GM12878 (cell line): ENCODE results near the gene ICE2. TPM values are rescaled to one million over a fixed set of nuclear protein-coding genes. Genes with fewer than 3 reads are reported as not detected.

Experiments used
- ATAC-seq: fragments of 200-7000 bp; cut with Tn5 transposase; 3 replicates; pipeline ENCODE4 v1.9.1; 2020; ENCODE audit warnings: mild to moderate bottlenecking, moderate library complexity
- BruUV-seq: library from RNA; stranded (reverse); fragments of 400-500 nt; replicated peaks from 2 replicates; lab custom pipeline; 2021; lab: Mats Ljungman, UMichigan
- CTCF ChIA-PET: fragments of 300-600 bp; sonication (Branson Sonifier 250); formaldehyde crosslinking; extraction: SDS; loops from one replicate; lab custom pipeline; 2021; ENCODE audit warnings: inconsistent platforms; lab: Yijun Ruan, JAX
- POLR2A ChIA-PET: fragments of 350-600 bp; formaldehyde crosslinking; extraction: SDS; loops from one replicate; lab custom pipeline; 2021; ENCODE audit warnings: inconsistent platforms; lab: Charles Lee
- RAD21 ChIA-PET: fragments of 300-600 bp; sonication (Branson Sonifier 250); formaldehyde crosslinking; loops from one replicate; lab custom pipeline; 2023; ENCODE audit warnings: antibody characterized with exemption; ENCODE audit not compliant: unreplicated experiment; lab: Charles Lee
- SMC1A ChIA-PET: fragments of 300-600 bp; sonication (Branson Sonifier 250); formaldehyde crosslinking; loops from one replicate; lab custom pipeline; 2023; ENCODE audit not compliant: unreplicated experiment, uncharacterized antibody; lab: Charles Lee
- DNase-seq: peaks from one replicate; pipeline ENCODE4 v3.0.0-alpha.2; 2011; ENCODE audit warnings: low read depth, low spot score
- FAIRE-seq: peaks from 3 replicates; lab custom pipeline; 2011; peaks lifted over from hg19 to GRCh38; lab: Jason Lieb, UNC
- H2AFZ ChIP-seq: 2 replicates; pipeline ENCODE4 v1.6.0; 2011; ENCODE audit warnings: low read depth, low read length, control low read depth; ENCODE audit not compliant: control insufficient read depth
- H3K27ac ChIP-seq: 2 replicates; pipeline ENCODE4 v1.5.1; 2011; ENCODE audit warnings: control low read depth; ENCODE audit not compliant: control insufficient read depth, insufficient read depth
- H3K27me3 ChIP-seq, 2 experiments: replicated peaks in 1 of 2; 2 replicates each; pipeline versions ENCODE4 v1.6.0 to v1.6.1; 2011; ENCODE audit warnings: low read length in 1 of 2; ENCODE audit not compliant: control insufficient read depth in 2 of 2, insufficient read depth in 2 of 2
- H3K36me3 ChIP-seq, 2 experiments: 2 replicates each; pipeline ENCODE4 v1.5.1; 2011; ENCODE audit warnings: low read length in 1 of 2; ENCODE audit not compliant: control insufficient read depth in 2 of 2, insufficient read depth in 2 of 2
- H3K4me1 ChIP-seq: 2 replicates; pipeline ENCODE4 v1.6.1; 2011; ENCODE audit warnings: mild to moderate bottlenecking, low read length, moderate library complexity, mixed read lengths; ENCODE audit not compliant: control insufficient read depth, insufficient read depth
- H3K4me2 ChIP-seq: 2 replicates; pipeline ENCODE4 v1.6.0; 2011; ENCODE audit warnings: control low read depth; ENCODE audit not compliant: control insufficient read depth, insufficient read depth
- H3K4me3 ChIP-seq: fragments of 200-600 bp; sonication (generic); 2 replicates; pipeline ENCODE4 v1.5.1; 2016
- H3K79me2 ChIP-seq: 2 replicates; pipeline ENCODE4 v1.6.0; 2011; ENCODE audit warnings: low read length; ENCODE audit not compliant: control insufficient read depth, insufficient read depth
- H3K9ac ChIP-seq: 2 replicates; pipeline ENCODE4 v1.8.0; 2011; ENCODE audit warnings: low read length, control low read depth, mixed read lengths; ENCODE audit not compliant: control insufficient read depth, insufficient read depth
- H3K9me3 ChIP-seq: replicated peaks from 3 replicates; pipeline ENCODE4 v1.5.1; 2011; ENCODE audit warnings: mild to moderate bottlenecking, low read length; ENCODE audit not compliant: control insufficient read depth, insufficient read depth
- H4K20me1 ChIP-seq: 2 replicates; pipeline ENCODE4 v1.6.0; 2011; ENCODE audit not compliant: control insufficient read depth, insufficient read depth
- CHD4 ChIP-seq: fragments of 200-600 bp; sonication (generic); IDR thresholded peaks from 2 replicates; pipeline ENCODE4 v1.6.1; 2016; ENCODE audit warnings: mild to moderate bottlenecking
- MEF2A ChIP-seq: IDR thresholded peaks from 2 replicates; pipeline ENCODE4 v1.6.1; 2011; ENCODE audit warnings: low read depth, mild to moderate bottlenecking, low read length, moderate library complexity; ENCODE audit not compliant: insufficient read depth
- MLLT1 ChIP-seq: fragments of 450-650 bp; IDR thresholded peaks from 2 replicates; pipeline ENCODE4 v1.6.1; 2016; ENCODE audit warnings: mild to moderate bottlenecking
- PAX5 ChIP-seq: IDR thresholded peaks from 2 replicates; pipeline ENCODE4 v1.6.1; 2011; ENCODE audit warnings: low read depth, low read length, borderline replicate concordance
- ZNF274 ChIP-seq: IDR thresholded peaks from one replicate; pipeline ENCODE4 v1.8.0; 2011; ENCODE audit not compliant: insufficient read length, insufficient read depth
- WGBS: methylation state at CpG from one replicate; pipeline ENCODE4 v1.1.6; 2016; ENCODE audit warnings: low lambda C conversion rate; ENCODE audit not compliant: insufficient replicate concordance, insufficient coverage; ENCODE audit errors: missing lambda C conversion rate; 5-methylcytosine and 5-hydroxymethylcytosine counted together
- in situ Hi-C: fragments of 300-500 bp; cut with MboI; formaldehyde crosslinking; loops from 9 replicates; pipeline ENCODE4 v1.14.3; 2018; ENCODE audit warnings: mixed read lengths
- intact Hi-C: fragments of 100-400 bp; cut with micrococcal nuclease; formaldehyde crosslinking; loops from one replicate; pipeline ENCODE4 v1.14.2; 2022; ENCODE audit not compliant: unreplicated experiment
- polyA plus RNA-seq, 11 experiments: library from polyadenylated mRNA; depleted of rRNA in 4 of 11; unstranded in 6 of 11; stranded (reverse) in 5 of 11; fragments of >200 nt; fragmentation: Nextera tagmentation in 4 of 11; fragmentation: Illumina TruSeq in 1 of 11; extraction: Ambion mirVana in 4 of 11; extraction: Trizol in 1 of 11; gene quantifications; 1 replicate in 1 of 11; 2 replicates in 10 of 11; pipeline versions ENCODE4 v1.2.1 to v1.2.3, GENCODE V29; 2011 to 2016; ENCODE audit warnings: inconsistent platforms in 2 of 11, missing spikeins in 2 of 11, low read depth in 1 of 11
- total RNA-seq, 4 experiments: library from RNA; depleted of rRNA in 3 of 4; stranded (reverse); fragments of >200 nt in 3 of 4; fragmentation: Illumina TruSeq in 1 of 4; extraction: Trizol in 1 of 4; gene quantifications; 2 replicates each; pipeline versions ENCODE4 v1.2.1 to v1.2.3, GENCODE V29; 2013 to 2021
- TF ChIP-seq, protein P1 (sequence below): IDR thresholded peaks from 2 replicates; pipeline ENCODE4 v1.6.1; 2012; ENCODE audit warnings: low read depth, low read length, improper control_type of control experiment

The ICE2 gene
- total and polyA plus RNA-seq, 10 of the 15 experiments (the other 5 are each of a cell fraction or from before 2014, with no cell fraction given), result 14.2 to 62.0 (median 44.9) TPM

GRCh38 chr15:60421544-60421943, 57.4 kb downstream of the ICE2 start:
- no peak overlapping the region for H2AFZ ChIP-seq
- in situ Hi-C loops, result no loop called here
- H3K9me3 ChIP-seq, result no peaks in the 10 kb centered on the region
- no peaks in the 10 kb centered on the region for H3K4me1 ChIP-seq
- no peaks in the 10 kb centered on the region for H3K79me2 ChIP-seq
- H3K27me3 ChIP-seq, result no peaks in the 10 kb centered on the region
- RAD21 ChIA-PET, result interaction anchor here (0.8 to 1.0 kb wide), 2 partner anchors 61 to 130 kb away, joined by 3 read pairs; no protein-coding TSS in a partner anchor
- CTCF ChIA-PET, result no interaction called here
- H3K36me3 ChIP-seq, result no peaks in the 10 kb centered on the region; a peak in 1 of 4 replicates
- no peak for DNase-seq
- POLR2A ChIA-PET, result no interaction called here
- SMC1A ChIA-PET, result interaction anchor here (0.6 to 1.2 kb wide), 3 partner anchors 9 to 724 kb away, joined by 3 read pairs; no protein-coding TSS in a partner anchor
- H3K9ac ChIP-seq, result no peak overlapping the region
- no peak overlapping the region for H3K27ac ChIP-seq
- no peak overlapping the region for H3K4me3 ChIP-seq
- TF ChIP-seq PAX5, result no peak
- TF ChIP-seq, protein P1, sequence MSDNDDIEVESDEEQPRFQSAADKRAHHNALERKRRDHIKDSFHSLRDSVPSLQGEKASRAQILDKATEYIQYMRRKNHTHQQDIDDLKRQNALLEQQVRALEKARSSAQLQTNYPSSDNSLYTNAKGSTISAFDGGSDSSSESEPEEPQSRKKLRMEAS, result no peak
- no peak for TF ChIP-seq MLLT1
- TF ChIP-seq ZNF274, result no peak
- TF ChIP-seq MEF2A, result no peak
- TF ChIP-seq CHD4, result no peak
- TF ChIP-seq, all 136 proteins: peak for 0
- ATAC-seq (no peak), FAIRE-seq (no peak)
- 88% methylated on average over 1 of the region's 1 CpG for WGBS
- intact Hi-C loops, result no loop called here
- Histone ChIP-seq H4K20me1 (no peaks in the 10 kb centered on the region), H3K4me2 (no peak overlapping the region)
- no TSS peak for BruUV-seq
